Epithelial cell of esophagus (primary cell): ENCODE data around the gene DHRS9.

Source experiments
- DNase-seq: peaks from one replicate; pipeline ENCODE4 v3.0.0; 2010; ENCODE audit warnings: low read depth
- H3K4me3 ChIP-seq: 2 replicates; pipeline ENCODE4 v1.5.1; 2011; ENCODE audit warnings: mild to moderate bottlenecking, low read length, control low read depth
- CTCF ChIP-seq: IDR thresholded peaks from 2 replicates; pipeline ENCODE4 v1.5.1; 2011; ENCODE audit warnings: low read depth, mild to moderate bottlenecking, low read length, control low read depth, inconsistent platforms; ENCODE audit not compliant: insufficient read depth; ENCODE audit errors: missing control alignments

DHRS9 gene

GRCh38 chr2:169107645-169108044 lies 38.3 kb downstream of the DHRS9 start:
- DNase-seq, result no peak
- TF ChIP-seq CTCF, result no peak
- H3K4me3 ChIP-seq, result no peak overlapping the region

- no peak for DNase-seq
- no peak for TF ChIP-seq CTCF
- H3K4me3 ChIP-seq, result no peak overlapping the region
These were observed 38.9 kb downstream of the DHRS9 start for GRCh38 chr2:169108099-169108884.

- DNase-seq, result peak; percentile 80
- peak; percentile 89 for TF ChIP-seq CTCF
- H3K4me3 ChIP-seq, result no peak overlapping the region
These were observed 40.4 kb downstream of the DHRS9 start for GRCh38 chr2:169109502-169110409.

GRCh38 chr2:169110419-169110818 lies 41.1 kb downstream of the DHRS9 start:
- no peak for TF ChIP-seq CTCF
- H3K4me3 ChIP-seq, result no peak overlapping the region
- DNase-seq, result no peak

- DNase-seq, result no peak
- H3K4me3 ChIP-seq, result no peak overlapping the region
- no peak for TF ChIP-seq CTCF
These were observed 41.6 kb downstream of the DHRS9 start for GRCh38 chr2:169110916-169111315.

- DNase-seq, result no peak
- TF ChIP-seq CTCF, result no peak
- no peak overlapping the region for H3K4me3 ChIP-seq
These were observed 43.5 kb downstream of the DHRS9 start for GRCh38 chr2:169112841-169113240.
